Activated T-cell treated with anti-CD3 and anti-CD28 coated beads, Interleukin-2, amount 50 U/mL, for 24 hours (primary cell): ENCODE data around the gene CFAP100.

Source experiments
- DNase-seq: peaks from one replicate; pipeline ENCODE4 v3.0.0-alpha.2; 2020
- H3K27ac Mint-ChIP-seq: 2 replicates; pipeline ENCODE4 v1.8.0; 2020; ENCODE audit warnings: mild to moderate bottlenecking, mixed read lengths
- H3K27me3 Mint-ChIP-seq: 2 replicates; pipeline ENCODE4 v1.8.0; 2020; ENCODE audit warnings: mixed read lengths
- H3K36me3 Mint-ChIP-seq: 2 replicates; pipeline ENCODE4 v1.8.0; 2020; ENCODE audit warnings: low read depth, mixed read lengths
- H3K4me1 Mint-ChIP-seq: 2 replicates; pipeline ENCODE4 v1.8.0; 2020; ENCODE audit warnings: low read depth, mixed read lengths
- H3K4me3 Mint-ChIP-seq: 2 replicates; pipeline ENCODE4 v1.8.0; 2020; ENCODE audit warnings: mild to moderate bottlenecking, moderate library complexity, mixed read lengths
- H3K9me3 Mint-ChIP-seq: 2 replicates; pipeline ENCODE4 v1.8.0; 2020; ENCODE audit warnings: mixed read lengths

Gene CFAP100

DNA sequence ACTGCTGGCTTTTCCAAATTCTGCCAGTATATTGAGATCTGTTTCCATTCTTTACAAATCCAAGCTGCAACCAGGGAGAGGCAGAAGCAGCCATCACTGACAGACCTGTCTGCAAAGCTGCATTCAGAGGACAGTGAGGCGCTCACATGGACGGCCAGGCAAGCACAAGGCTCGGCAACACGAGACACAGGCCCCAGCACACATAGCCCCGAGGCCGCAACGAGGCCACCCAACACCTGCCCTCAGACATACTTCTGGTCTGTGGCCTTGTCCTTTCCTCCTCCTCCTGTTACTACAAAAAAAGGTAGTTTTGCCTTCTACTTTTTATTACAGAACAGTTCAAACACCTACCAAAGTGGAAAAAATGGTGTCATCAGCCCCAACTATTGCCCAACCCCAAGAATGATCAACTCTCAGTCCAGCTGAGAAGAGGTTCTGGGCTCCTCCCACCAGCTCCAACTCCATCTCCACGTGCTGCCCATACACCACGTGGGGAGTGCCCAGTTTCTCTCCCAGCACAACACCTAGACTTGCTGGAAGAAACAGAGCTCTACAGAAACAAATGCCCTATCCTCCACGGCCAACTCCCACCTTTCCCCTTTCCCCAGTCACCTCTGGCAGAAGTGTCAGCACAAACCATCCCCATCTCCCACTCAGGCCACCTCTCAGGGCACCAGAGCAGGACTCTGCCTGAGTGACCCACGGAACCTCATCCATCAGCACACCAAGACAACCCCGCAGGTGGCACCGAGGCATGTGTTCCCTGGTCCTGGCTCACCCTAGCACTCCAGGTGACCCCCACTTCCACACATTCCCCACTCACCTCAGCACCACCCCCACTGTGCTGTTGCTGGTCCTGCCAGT, 73.6 kb downstream of the CFAP100 start:
- Mint-ChIP-seq H3K27me3 (no peaks in the 10 kb centered on the region), H3K27ac (peak overlapping the region; percentile 84), H3K4me3 (no peak overlapping the region), H3K36me3 (peaks cover 99% of the 10 kb centered on the region), H3K4me1 (peaks cover 59% of the 10 kb centered on the region), H3K9me3 (no peaks in the 10 kb centered on the region)
- peak; percentile 23 for DNase-seq

DNA sequence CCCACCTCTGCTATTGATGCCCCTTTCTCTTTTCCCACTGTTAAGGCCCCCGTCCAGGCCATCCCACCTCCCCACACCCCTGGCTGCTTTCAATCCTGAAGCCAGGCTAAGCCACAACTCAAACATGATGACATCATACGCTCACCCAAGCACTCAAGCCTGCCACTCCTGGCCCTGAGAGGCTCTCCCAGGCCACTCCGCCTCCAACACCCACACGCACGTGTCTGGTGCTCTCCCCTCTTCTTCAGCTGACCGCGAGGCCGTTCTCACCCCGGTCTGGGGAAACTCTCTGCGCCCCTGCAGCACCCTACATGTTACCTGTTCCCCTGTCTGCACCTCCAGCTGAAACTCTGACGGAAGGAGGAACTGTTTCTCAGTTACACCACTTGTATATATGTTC, 74.8 kb downstream of the CFAP100 start:
- Mint-ChIP-seq H3K36me3 (peaks cover 99% of the 10 kb centered on the region), H3K4me1 (peaks cover 70% of the 10 kb centered on the region), H3K4me3 (no peak overlapping the region), H3K27me3 (no peaks in the 10 kb centered on the region), H3K9me3 (no peaks in the 10 kb centered on the region), H3K27ac (peak overlapping the region; percentile 84)
- peak; percentile 9 for DNase-seq

DNA sequence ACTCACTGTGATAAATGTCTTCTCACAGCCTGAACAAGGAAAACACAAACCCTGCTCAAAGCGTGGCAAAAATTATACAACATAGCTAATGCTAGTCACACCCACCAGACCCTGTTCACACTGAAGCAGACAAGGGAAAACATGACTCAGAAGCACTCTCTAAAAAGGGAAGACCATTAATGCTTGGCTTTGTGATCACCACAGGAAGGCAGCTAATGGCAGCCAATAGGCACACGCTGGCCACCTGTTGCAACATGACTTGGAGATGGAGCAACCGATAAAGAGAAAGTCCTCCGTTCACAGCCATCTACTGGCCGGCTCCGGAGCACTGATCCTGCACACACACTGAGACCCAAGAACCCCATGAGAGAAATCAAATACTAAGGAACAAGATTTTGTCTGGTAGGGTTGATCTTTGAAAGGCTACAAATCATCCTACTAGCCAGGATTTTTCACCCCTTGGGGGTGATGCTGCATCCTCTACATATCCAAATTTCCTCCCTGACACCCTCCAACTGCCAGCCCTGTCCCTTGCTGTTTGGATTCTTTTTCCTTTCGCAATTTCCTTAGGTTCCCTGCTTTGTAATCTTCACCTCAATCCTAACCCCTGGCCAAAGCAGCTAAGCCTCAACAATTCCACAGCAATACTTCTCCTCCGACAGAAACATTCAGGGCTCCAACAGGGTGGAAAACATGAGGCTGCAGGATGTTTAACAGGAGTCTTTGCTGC, 77.7 kb downstream of the CFAP100 start:
- no peaks in the 10 kb centered on the region for H3K27me3 Mint-ChIP-seq
- peaks cover 72% of the 10 kb centered on the region for H3K36me3 Mint-ChIP-seq
- H3K4me3 Mint-ChIP-seq, result peak overlapping the region; percentile 92
- H3K27ac Mint-ChIP-seq, result peak overlapping the region; percentile 82
- H3K9me3 Mint-ChIP-seq, result no peaks in the 10 kb centered on the region
- peaks cover 69% of the 10 kb centered on the region for H3K4me1 Mint-ChIP-seq
- DNase-seq, result peak; percentile 33

DNA sequence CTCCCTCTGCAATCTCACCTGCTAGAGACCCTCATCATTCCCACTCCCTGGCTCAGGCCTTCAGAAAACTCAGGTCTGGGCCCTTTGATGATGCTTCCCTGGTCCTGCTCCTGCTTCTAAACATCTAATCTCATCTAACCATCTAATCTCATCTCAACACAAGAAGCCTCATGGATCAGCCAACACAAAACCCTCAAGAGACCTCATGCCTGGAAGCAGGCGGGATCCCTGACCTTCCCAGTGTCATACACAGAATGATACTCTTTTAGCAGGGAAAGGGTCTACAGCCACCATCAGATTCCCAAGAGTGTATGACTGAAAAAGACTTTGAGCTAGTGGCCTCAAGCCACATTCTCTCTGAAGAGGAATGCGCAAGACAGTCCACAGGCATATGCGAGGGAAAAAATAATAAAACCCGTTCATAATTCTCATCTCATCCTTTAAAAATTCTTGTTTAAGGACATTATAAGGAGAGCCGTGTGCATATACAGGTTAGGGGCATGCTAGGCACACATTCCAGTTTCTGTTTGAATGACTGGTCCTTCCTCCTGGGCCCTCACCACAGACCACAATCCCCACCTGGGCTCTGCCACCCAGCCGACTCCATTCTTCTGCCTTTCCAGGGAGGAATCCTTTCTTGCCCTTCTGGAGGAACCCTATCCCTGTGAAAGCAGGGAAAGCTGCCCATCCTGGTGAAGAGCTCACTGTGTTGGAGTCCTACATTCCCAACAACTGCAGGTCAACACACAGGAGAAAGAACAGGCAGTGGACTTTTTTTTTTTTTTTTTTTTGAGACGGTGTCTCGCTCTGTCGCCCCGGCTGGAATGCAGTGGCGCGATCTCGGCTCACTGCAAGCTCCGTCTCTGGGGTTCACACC, 78.8 kb downstream of the CFAP100 start:
- Mint-ChIP-seq H3K36me3 (peaks cover 61% of the 10 kb centered on the region), H3K4me1 (peaks cover 61% of the 10 kb centered on the region), H3K27me3 (no peaks in the 10 kb centered on the region), H3K27ac (peak overlapping the region; percentile 82), H3K4me3 (peak overlapping the region; percentile 92), H3K9me3 (no peaks in the 10 kb centered on the region)
- peak; percentile 32 for DNase-seq

DNA sequence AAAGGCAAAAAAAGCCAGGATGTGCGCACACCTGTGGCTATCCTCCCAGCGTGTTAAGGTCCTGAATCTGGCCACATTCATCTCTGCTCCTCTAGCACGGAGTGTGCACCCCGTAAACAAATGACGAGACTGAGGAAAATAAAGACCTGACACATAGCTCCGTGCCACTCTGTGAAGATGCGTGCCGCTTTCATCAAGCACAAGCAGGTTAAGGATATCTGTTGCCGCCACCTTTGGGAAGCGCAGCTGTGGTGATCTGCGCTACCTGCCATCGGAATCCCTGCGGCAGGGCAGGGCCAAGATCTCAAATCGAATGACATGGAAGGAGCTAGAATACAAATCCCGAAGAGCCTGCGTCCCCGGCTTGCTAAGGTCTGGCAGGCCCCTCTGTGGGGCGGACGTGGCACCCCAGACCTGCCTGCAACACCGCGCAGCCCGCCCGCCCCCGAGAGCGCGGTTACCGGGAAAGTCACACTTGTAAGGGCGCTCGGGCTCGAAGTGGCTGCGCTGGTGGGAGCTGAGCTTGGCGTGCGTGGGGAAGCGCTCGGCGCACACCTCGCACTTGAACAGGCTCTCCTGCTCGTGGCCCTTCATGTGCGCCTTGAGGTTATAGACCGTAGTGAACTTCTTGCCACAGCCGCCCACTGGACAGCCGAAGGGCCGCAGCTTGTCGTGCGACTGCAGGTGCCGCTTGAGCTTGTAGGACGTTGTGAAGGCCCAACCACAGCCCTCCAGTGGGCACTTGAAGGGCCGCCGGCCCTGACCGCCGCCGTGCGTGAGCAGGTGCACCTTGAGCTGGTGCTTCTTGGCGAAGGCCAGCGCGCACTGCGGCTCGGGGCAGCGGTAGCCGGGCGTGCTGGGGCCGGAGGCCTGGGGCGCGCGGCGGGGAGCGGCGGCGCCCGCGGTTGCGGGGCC, 80.0 kb downstream of the CFAP100 start:
- peak; percentile 64 for DNase-seq
- Mint-ChIP-seq H3K36me3 (peaks cover 49% of the 10 kb centered on the region), H3K9me3 (no peaks in the 10 kb centered on the region), H3K27ac (peak overlapping the region; percentile 93), H3K4me1 (peaks cover 49% of the 10 kb centered on the region), H3K4me3 (peak overlapping the region; percentile 92), H3K27me3 (no peaks in the 10 kb centered on the region)

DNA sequence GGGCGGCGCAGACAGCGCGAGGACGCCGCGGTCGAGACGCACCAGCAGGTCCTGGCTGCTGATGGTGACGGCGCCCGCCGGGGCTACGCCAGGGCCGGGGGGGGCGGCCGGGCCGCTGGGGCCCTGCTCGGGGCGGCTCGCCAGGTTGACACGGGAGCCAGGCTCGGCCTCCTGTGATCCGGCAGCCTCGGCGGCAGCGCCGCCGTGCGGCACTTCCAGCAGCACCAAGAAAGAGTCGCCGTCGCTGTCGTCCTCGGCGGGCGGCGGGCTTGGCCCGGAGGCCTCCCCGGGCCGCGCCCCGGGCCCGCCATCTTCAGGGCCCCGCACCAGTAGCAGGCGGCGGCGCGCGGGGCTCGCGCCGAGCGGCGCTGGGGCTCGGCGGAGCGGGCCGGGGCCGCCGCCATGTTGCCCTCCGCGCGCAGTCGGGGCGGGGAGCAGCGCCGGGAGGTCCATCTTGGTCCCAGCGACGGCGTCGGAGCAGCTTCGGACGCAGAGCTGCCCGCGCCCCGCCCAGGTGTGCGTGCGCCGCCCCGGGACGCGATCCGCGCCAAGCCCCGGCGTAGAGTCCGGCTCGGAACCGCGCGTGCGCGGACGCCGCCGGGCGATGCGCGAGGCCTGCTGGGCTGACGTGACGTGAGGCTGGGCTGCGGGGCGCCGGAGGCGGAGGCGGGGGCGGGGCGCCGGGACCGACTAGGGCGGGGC, 80.9 kb downstream of the CFAP100 start, which contains the start of gene ZXDC:
TSS of gene ZXDC (minus strand) at position 479 of the 702 bp plus-strand sequence. CDS start at position 453, 26 bp downstream.
- Mint-ChIP-seq H3K27ac (peak within 1 kb of the TSS; percentile 93), H3K36me3 (peaks cover 41% of the 10 kb centered on the region), H3K27me3 (no peaks in the 10 kb centered on the region), H3K4me1 (peaks cover 45% of the 10 kb centered on the region), H3K4me3 (peak within 1 kb of the TSS; percentile 92), H3K9me3 (no peaks in the 10 kb centered on the region)
- DNase-seq, result peak; percentile 95

DNA sequence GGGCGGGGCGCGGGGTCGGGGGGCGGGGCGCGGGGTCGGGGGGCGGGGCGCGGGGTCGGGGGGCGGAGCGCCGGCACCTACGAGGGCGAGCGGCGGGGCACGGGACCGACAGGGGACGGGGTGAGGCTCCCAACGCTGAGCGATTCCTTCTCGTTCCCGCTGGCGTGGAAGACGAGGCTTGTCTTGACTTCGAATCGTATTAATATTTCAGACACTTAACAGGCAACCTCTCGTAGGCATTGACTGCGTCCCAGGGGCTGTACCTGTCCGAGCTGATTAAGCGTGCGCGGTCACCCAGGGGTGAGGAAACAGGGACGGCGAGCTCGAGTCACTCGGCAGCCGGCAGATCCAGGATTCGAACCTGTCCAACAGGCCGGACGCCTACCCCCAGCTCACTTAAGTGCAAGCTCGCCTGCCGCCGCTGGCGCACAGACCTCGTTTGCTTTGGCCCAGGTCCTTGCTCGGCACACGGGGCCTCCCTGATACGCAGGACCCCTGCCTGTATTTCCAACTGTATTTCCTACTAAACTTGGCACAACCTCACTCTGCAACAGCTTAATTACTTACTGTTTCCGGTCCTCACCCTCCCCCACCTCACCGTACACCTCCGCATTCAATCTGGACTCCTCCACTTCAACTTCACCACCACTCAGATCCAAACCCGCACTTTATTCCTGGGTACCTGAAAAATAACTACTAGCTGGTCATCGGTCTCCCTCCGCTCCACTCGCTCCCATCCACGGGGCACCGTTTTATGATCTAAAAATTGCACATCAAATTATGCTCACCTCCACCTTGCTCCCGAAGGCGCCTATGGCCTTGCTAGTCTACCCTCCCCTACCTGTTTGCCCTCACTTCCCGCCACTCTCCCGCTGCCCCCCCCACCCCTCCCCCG, 81.7 kb downstream of the CFAP100 start:
- Mint-ChIP-seq H3K4me1 (peaks cover 36% of the 10 kb centered on the region), H3K9me3 (no peaks in the 10 kb centered on the region)
- DNase-seq, result peak; percentile 84

DNA sequence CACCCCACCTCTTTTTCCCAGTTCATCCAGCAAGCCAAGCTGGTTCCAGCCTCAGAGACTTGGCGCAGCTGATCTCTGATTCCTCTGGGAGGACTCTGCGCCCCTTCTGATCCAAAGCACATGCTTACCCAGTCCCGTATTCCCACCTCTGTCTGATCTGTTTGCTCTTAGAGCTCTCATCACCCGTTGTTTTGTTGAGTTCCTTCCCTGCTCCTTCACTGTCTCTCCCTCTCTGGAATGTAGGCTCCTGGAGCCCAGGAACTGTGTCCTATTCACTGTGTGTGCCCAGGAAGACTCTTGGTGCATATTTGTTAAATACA, 82.3 kb downstream of the CFAP100 start:
- H3K27ac Mint-ChIP-seq, result peak overlapping the region; percentile 67
- DNase-seq, result no peak
- peaks cover 26% of the 10 kb centered on the region for H3K36me3 Mint-ChIP-seq
- H3K27me3 Mint-ChIP-seq, result no peaks in the 10 kb centered on the region
- H3K4me1 Mint-ChIP-seq, result peaks cover 33% of the 10 kb centered on the region
- peak overlapping the region; percentile 57 for H3K4me3 Mint-ChIP-seq
- no peaks in the 10 kb centered on the region for H3K9me3 Mint-ChIP-seq

More for the DNA sequence above, 81.7 kb downstream of the CFAP100 start:
- peak overlapping the region; percentile 87 for H3K27ac Mint-ChIP-seq
- peak overlapping the region; percentile 80 for H3K4me3 Mint-ChIP-seq
- H3K36me3 Mint-ChIP-seq, result peaks cover 32% of the 10 kb centered on the region
- H3K27me3 Mint-ChIP-seq, result no peaks in the 10 kb centered on the region

DNA sequence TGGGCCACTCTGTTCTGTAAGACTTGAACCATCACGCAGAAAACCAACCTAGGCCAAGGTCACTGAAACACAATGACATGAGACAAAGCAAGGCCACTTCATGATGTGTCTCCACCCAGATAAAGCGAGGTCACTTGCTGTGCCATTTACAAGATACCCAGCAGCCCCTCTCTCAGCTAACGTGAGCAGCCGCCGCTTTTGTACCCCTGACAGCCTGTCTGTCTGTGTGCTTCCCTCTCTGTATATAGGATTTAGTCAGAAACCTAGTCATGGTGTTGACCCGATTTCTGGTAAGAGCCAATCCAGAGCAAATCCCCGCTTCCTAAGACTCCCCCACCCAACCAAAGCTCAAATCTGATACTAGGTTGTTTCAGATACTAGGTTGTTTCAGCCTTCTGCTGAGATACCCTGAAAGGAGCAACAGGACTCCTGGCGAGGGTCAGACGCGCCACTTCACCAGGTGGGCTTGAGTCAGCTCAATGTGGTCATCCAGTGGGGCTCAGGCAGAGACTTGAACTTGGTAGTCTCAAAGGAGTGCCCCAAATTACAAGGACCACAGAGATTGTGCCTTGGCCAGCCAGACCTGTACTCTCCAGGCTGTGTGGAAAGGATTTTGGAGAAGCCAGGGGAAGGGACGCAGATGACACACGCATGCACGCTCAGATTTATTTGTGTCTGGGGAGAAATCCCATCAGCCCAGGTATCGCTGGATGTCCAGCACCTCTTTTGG, 84.0 kb downstream of the CFAP100 start:
- no peak overlapping the region for H3K4me3 Mint-ChIP-seq
- no peak overlapping the region for H3K27ac Mint-ChIP-seq
- H3K4me1 Mint-ChIP-seq, result peaks cover 15% of the 10 kb centered on the region

DNA sequence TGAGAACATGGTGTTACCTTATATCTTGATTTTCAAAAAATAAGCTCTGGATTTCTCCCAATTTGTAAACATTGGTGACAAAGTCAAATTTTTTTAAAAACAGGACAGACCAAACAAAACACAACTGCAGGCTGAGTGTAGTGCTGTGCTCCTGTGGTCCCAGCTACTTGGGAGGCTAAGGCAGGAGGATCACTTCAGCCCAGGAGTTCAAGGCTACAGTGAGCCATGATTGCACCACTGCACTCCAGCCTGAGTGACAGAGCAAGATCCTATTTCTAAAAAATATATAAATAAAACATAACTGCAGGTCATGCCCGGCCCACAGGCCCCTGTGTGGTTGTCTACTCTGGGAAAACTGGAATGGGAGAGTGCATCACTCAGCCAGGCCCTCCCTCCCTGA, 84.9 kb downstream of the CFAP100 start:
- no peaks in the 10 kb centered on the region for H3K9me3 Mint-ChIP-seq
- H3K4me1 Mint-ChIP-seq, result peaks cover 8% of the 10 kb centered on the region
- DNase-seq, result no peak
- peaks cover 1% of the 10 kb centered on the region for H3K36me3 Mint-ChIP-seq
- no peak overlapping the region for H3K27ac Mint-ChIP-seq
- no peaks in the 10 kb centered on the region for H3K27me3 Mint-ChIP-seq
- no peak overlapping the region for H3K4me3 Mint-ChIP-seq

More for the DNA sequence above, 84.0 kb downstream of the CFAP100 start:
- DNase-seq, result no peak
- H3K9me3 Mint-ChIP-seq, result no peaks in the 10 kb centered on the region
- H3K36me3 Mint-ChIP-seq, result peaks cover 9% of the 10 kb centered on the region
- no peaks in the 10 kb centered on the region for H3K27me3 Mint-ChIP-seq

DNA sequence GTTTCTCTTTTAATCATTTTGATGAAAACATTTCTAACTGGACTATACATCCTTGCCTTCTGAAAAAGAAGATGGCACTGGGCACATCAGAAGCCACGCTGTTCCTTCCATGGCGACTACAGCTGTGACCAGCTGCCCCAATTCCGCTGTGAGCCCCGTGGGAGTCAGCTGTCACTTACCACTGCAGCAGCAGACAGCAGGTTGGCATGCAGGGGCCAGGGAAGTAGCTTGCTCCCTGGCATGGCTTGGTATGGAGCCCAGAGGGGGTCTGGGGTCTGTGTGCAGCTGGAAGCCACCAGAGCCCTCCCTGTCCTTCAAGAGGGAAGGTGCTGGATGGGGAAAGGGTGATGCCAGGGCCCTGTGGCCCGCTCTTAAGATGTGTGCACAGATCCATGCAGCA, 85.5 kb downstream of the CFAP100 start:
- Mint-ChIP-seq H3K4me1 (peaks cover 8% of the 10 kb centered on the region), H3K9me3 (no peaks in the 10 kb centered on the region), H3K36me3 (no peaks in the 10 kb centered on the region), H3K27ac (no peak overlapping the region), H3K4me3 (no peak overlapping the region), H3K27me3 (no peaks in the 10 kb centered on the region)
- DNase-seq, result no peak

DNA sequence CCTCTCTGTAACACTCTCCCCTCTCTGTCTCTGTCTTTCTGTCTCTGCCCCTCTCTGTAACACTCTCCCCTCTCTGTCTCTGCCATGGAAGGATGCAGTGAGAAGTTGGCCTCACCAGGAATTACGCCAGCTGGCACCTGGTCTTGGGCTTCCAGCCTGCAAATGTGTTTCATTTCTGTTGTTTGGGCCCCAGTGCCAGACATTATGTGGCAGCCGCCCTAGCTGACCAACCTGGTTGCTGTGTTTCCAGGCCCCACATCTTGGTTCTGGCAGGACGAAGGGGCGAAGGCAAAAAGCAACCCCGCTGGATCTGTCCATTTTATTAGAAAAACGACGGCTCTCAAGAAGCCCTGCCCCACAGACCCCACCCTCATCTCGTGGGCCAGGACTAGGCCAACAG, 86.2 kb downstream of the CFAP100 start:
- no peak for DNase-seq
- no peaks in the 10 kb centered on the region for H3K9me3 Mint-ChIP-seq
- H3K27me3 Mint-ChIP-seq, result no peaks in the 10 kb centered on the region
- no peaks in the 10 kb centered on the region for H3K36me3 Mint-ChIP-seq
- no peak overlapping the region for H3K27ac Mint-ChIP-seq
- no peak overlapping the region for H3K4me3 Mint-ChIP-seq
- H3K4me1 Mint-ChIP-seq, result peaks cover 8% of the 10 kb centered on the region
